Measurements from ENCODE around the gene GALNT17.

- no peak for TF ChIP-seq FOXP2 (optimal IDR thresholded peaks at IDR 0.05; ENCODE audit: borderline replicate concordance, extremely low read depth, extremely low read length, insufficient read depth)
- TF ChIP-seq POLR2AphosphoS5 (IDR thresholded peaks at IDR 0.05; ENCODE audit: low read depth, low read length) = no peak
- TF ChIP-seq, protein P1, sequence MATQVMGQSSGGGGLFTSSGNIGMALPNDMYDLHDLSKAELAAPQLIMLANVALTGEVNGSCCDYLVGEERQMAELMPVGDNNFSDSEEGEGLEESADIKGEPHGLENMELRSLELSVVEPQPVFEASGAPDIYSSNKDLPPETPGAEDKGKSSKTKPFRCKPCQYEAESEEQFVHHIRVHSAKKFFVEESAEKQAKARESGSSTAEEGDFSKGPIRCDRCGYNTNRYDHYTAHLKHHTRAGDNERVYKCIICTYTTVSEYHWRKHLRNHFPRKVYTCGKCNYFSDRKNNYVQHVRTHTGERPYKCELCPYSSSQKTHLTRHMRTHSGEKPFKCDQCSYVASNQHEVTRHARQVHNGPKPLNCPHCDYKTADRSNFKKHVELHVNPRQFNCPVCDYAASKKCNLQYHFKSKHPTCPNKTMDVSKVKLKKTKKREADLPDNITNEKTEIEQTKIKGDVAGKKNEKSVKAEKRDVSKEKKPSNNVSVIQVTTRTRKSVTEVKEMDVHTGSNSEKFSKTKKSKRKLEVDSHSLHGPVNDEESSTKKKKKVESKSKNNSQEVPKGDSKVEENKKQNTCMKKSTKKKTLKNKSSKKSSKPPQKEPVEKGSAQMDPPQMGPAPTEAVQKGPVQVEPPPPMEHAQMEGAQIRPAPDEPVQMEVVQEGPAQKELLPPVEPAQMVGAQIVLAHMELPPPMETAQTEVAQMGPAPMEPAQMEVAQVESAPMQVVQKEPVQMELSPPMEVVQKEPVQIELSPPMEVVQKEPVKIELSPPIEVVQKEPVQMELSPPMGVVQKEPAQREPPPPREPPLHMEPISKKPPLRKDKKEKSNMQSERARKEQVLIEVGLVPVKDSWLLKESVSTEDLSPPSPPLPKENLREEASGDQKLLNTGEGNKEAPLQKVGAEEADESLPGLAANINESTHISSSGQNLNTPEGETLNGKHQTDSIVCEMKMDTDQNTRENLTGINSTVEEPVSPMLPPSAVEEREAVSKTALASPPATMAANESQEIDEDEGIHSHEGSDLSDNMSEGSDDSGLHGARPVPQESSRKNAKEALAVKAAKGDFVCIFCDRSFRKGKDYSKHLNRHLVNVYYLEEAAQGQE (IDR thresholded peaks at IDR 0.05; ENCODE audit: insufficient read depth in 1 of 2, low read depth in 2 of 2, low read length in 2 of 2) = no peak
Observed at GRCh38 chr7:71696511-71696910, 564.6 kb downstream of the GALNT17 start.
